SK-N-MC (cell line): ENCODE data around the gene CALN1.

Experiments used
- DNase-seq: peaks from one replicate; pipeline ENCODE4 v3.0.0-alpha.2; 2011; ENCODE audit warnings: low read depth, low spot score
- H3K27ac ChIP-seq: fragments of 200-600 bp; sonication (generic); 2 replicates; pipeline ENCODE4 v1.5.1; 2016; ENCODE audit warnings: mixed run types
- H3K36me3 ChIP-seq: fragments of 200-600 bp; sonication (generic); 2 replicates; pipeline ENCODE4 v1.6.1; 2017; ENCODE audit warnings: antibody characterized with exemption, low read length, mixed read lengths; ENCODE audit not compliant: insufficient read depth
- H3K4me3 ChIP-seq: fragments of 200-600 bp; sonication (generic); 2 replicates; pipeline ENCODE4 v1.5.1; 2016
- H3K9ac ChIP-seq: fragments of 200-600 bp; sonication (generic); 2 replicates; pipeline ENCODE4 v1.8.0; 2017; ENCODE audit warnings: mixed run types, mixed read lengths; ENCODE audit not compliant: insufficient read length
- H3K9me3 ChIP-seq: fragments of 200-600 bp; sonication (generic); 2 replicates; pipeline ENCODE4 v1.6.1; 2017; ENCODE audit warnings: low read depth, mild to moderate bottlenecking, antibody characterized with exemption, low read length, moderate library complexity, mixed read lengths
- EZH2 ChIP-seq: fragments of 200-600 bp; sonication (generic); IDR thresholded peaks from one replicate; pipeline ENCODE4 v1.6.1; 2017; ENCODE audit warnings: antibody characterized with exemption
- FOXP2 ChIP-seq: optimal IDR thresholded peaks from 2 replicates; pipeline ENCODE3; 2011; ENCODE audit warnings: mild to moderate bottlenecking, moderate library complexity; ENCODE audit not compliant: insufficient read depth; ENCODE audit errors: extremely low read length, control extremely low read depth
- POLR2AphosphoS5 ChIP-seq: IDR thresholded peaks from 2 replicates; pipeline ENCODE4 v1.6.1; 2012; ENCODE audit warnings: mild to moderate bottlenecking, low read depth, low read length, borderline replicate concordance

CALN1 gene

GRCh38 chr7:72098807-72099580 lies 313.1 kb downstream of the CALN1 start:
- peak overlapping the region; percentile 90 for H3K27ac ChIP-seq
- no peak for TF ChIP-seq POLR2AphosphoS5
- TF ChIP-seq EZH2, result no peak
- no peak for TF ChIP-seq FOXP2
- peak overlapping the region; percentile 66 for H3K4me3 ChIP-seq
- H3K9me3 ChIP-seq, result no peaks in the 10 kb centered on the region
- no peaks in the 10 kb centered on the region for H3K36me3 ChIP-seq
- H3K9ac ChIP-seq, result peak overlapping the region; percentile 53
- no peak for DNase-seq

- TF ChIP-seq POLR2AphosphoS5 (no peak), FOXP2 (no peak), EZH2 (no peak)
- H3K9ac ChIP-seq, result no peak overlapping the region
- H3K4me3 ChIP-seq, result no peak overlapping the region
- no peak for DNase-seq
- H3K9me3 ChIP-seq, result no peaks in the 10 kb centered on the region
- H3K36me3 ChIP-seq, result no peaks in the 10 kb centered on the region
- no peak overlapping the region for H3K27ac ChIP-seq
These were observed 314.9 kb downstream of the CALN1 start for GRCh38 chr7:72097226-72097625.

- H3K36me3 ChIP-seq, result no peaks in the 10 kb centered on the region
- no peak overlapping the region for H3K4me3 ChIP-seq
- H3K9ac ChIP-seq, result no peak overlapping the region
- no peaks in the 10 kb centered on the region for H3K9me3 ChIP-seq
- no peak for DNase-seq
- TF ChIP-seq POLR2AphosphoS5, result no peak
- no peak for TF ChIP-seq FOXP2
- TF ChIP-seq EZH2, result no peak
- no peak overlapping the region for H3K27ac ChIP-seq
These were observed 319.4 kb downstream of the CALN1 start for GRCh38 chr7:72092769-72093168.

GRCh38 chr7:72087926-72088325 lies 324.2 kb downstream of the CALN1 start:
- Histone ChIP-seq H3K4me3 (no peak overlapping the region), H3K9me3 (no peaks in the 10 kb centered on the region), H3K36me3 (no peaks in the 10 kb centered on the region), H3K9ac (no peak overlapping the region), H3K27ac (no peak overlapping the region)
- no peak for TF ChIP-seq POLR2AphosphoS5
- TF ChIP-seq EZH2, result no peak
- TF ChIP-seq FOXP2, result no peak
- DNase-seq, result no peak

GRCh38 chr7:72080865-72081510 lies 331.1 kb downstream of the CALN1 start:
- H3K9me3 ChIP-seq, result no peaks in the 10 kb centered on the region
- no peaks in the 10 kb centered on the region for H3K36me3 ChIP-seq
- DNase-seq, result no peak
- TF ChIP-seq EZH2, result no peak
- TF ChIP-seq POLR2AphosphoS5, result no peak
- TF ChIP-seq FOXP2, result no peak
- H3K9ac ChIP-seq, result no peak overlapping the region
- H3K4me3 ChIP-seq, result no peak overlapping the region
- no peak overlapping the region for H3K27ac ChIP-seq

GRCh38 chr7:72080341-72080766 lies 331.8 kb downstream of the CALN1 start:
- Histone ChIP-seq H3K27ac (no peak overlapping the region), H3K4me3 (no peak overlapping the region), H3K36me3 (no peaks in the 10 kb centered on the region), H3K9me3 (no peaks in the 10 kb centered on the region), H3K9ac (no peak overlapping the region)
- DNase-seq, result no peak
- TF ChIP-seq EZH2 (no peak), FOXP2 (no peak), POLR2AphosphoS5 (no peak)

- DNase-seq, result no peak
- H3K9me3 ChIP-seq, result no peaks in the 10 kb centered on the region
- H3K36me3 ChIP-seq, result no peaks in the 10 kb centered on the region
- TF ChIP-seq POLR2AphosphoS5, result no peak
- no peak for TF ChIP-seq EZH2
- no peak for TF ChIP-seq FOXP2
- no peak overlapping the region for H3K4me3 ChIP-seq
- H3K9ac ChIP-seq, result no peak overlapping the region
- no peak overlapping the region for H3K27ac ChIP-seq
These were observed 333.3 kb downstream of the CALN1 start for GRCh38 chr7:72078856-72079255.

GRCh38 chr7:72078301-72078700 lies 333.8 kb downstream of the CALN1 start:
- Histone ChIP-seq H3K36me3 (no peaks in the 10 kb centered on the region), H3K4me3 (no peak overlapping the region), H3K9me3 (no peaks in the 10 kb centered on the region), H3K27ac (no peak overlapping the region), H3K9ac (no peak overlapping the region)
- no peak for DNase-seq
- TF ChIP-seq POLR2AphosphoS5 (no peak), EZH2 (no peak), FOXP2 (no peak)

- no peak for DNase-seq
- H3K9ac ChIP-seq, result no peak overlapping the region
- no peak for TF ChIP-seq EZH2
- TF ChIP-seq FOXP2, result no peak
- TF ChIP-seq POLR2AphosphoS5, result no peak
- H3K27ac ChIP-seq, result no peak overlapping the region
- H3K9me3 ChIP-seq, result no peaks in the 10 kb centered on the region
- no peaks in the 10 kb centered on the region for H3K36me3 ChIP-seq
- no peak overlapping the region for H3K4me3 ChIP-seq
These were observed 334.4 kb downstream of the CALN1 start for GRCh38 chr7:72077786-72078185.
